Measurements from ENCODE around the gene ZNF618. TPM values are rescaled to one million over a fixed set of nuclear protein-coding genes. Genes with fewer than 3 reads are reported as not detected.

The ZNF618 gene
- total RNA-seq, 4 donors from 2014 or later: 0.68 to 2.1 (median 1.3) TPM

GRCh38 chr9:114005371-114006154, 129.5 kb downstream of the ZNF618 start:
- H3K9me3 ChIP-seq: no peaks in the 10 kb centered on the region
- H3K27me3 ChIP-seq: no peaks in the 10 kb centered on the region
- peaks cover 0 to 44% (median 0%) of the 10 kb centered on the region in 3 donors for H3K36me3 ChIP-seq
- no peak for TF ChIP-seq CTCF (IDR thresholded peaks at IDR 0.05)
- TF ChIP-seq POLR2A (IDR thresholded peaks at IDR 0.05): no peak
- WGBS, 2 donors: 65 to 74% methylated on average over 5 to 6 of the region's 9 CpGs
- intact Hi-C loops (cut with DNase I): no loop called here
- H3K27ac ChIP-seq: no peak overlapping the region
- DNase-seq: no peak
- H3K4me3 ChIP-seq: no peak overlapping the region
- H3K4me1 ChIP-seq: peaks cover 0 to 16% (median 0%) of the 10 kb centered on the region in 3 donors

- no peak overlapping the region for H3K27ac ChIP-seq
- peaks cover 0 to 43% (median 0%) of the 10 kb centered on the region in 3 donors for H3K36me3 ChIP-seq
- no peaks in the 10 kb centered on the region for H3K27me3 ChIP-seq
- no peaks in the 10 kb centered on the region for H3K9me3 ChIP-seq
- peaks cover 0 to 16% (median 0%) of the 10 kb centered on the region in 3 donors for H3K4me1 ChIP-seq
- H3K4me3 ChIP-seq: no peak overlapping the region
- TF ChIP-seq CTCF (IDR thresholded peaks at IDR 0.05): no peak
- no peak for TF ChIP-seq POLR2A (IDR thresholded peaks at IDR 0.05)
- WGBS, 2 donors: 86 to 93% methylated on average over 1 to 4 of the region's 4 CpGs
- intact Hi-C loops (cut with DNase I): no loop called here
- no peak for DNase-seq
Observed at GRCh38 chr9:114006155-114006550, 130.0 kb downstream of the ZNF618 start.

- no peak for DNase-seq
- 75 to 84% methylated on average over 6 to 9 of the region's 10 CpGs for WGBS, 2 donors
- peaks cover 0 to 33% (median 0%) of the 10 kb centered on the region in 3 donors for H3K36me3 ChIP-seq
- TF ChIP-seq CTCF (IDR thresholded peaks at IDR 0.05): no peak
- H3K9me3 ChIP-seq: no peaks in the 10 kb centered on the region
- H3K27me3 ChIP-seq: no peaks in the 10 kb centered on the region
- H3K27ac ChIP-seq: no peak overlapping the region
- intact Hi-C loops (cut with DNase I): no loop called here
- peaks cover 0 to 16% (median 0%) of the 10 kb centered on the region in 3 donors for H3K4me1 ChIP-seq
- no peak overlapping the region for H3K4me3 ChIP-seq
Observed at GRCh38 chr9:114006931-114007691, 131.0 kb downstream of the ZNF618 start.

- TF ChIP-seq CTCF (IDR thresholded peaks at IDR 0.05) (no peak), POLR2A (IDR thresholded peaks at IDR 0.05) (no peak)
- Histone ChIP-seq H3K27ac (no peak overlapping the region), H3K4me3 (no peak overlapping the region), H3K36me3 (peaks cover 0 to 23% (median 0%) of the 10 kb centered on the region in 3 donors), H3K27me3 (no peaks in the 10 kb centered on the region), H3K9me3 (no peaks in the 10 kb centered on the region), H3K4me1 (peaks cover 0 to 15% (median 0%) of the 10 kb centered on the region in 3 donors)
- 93 to 94% methylated on average over 5 to 7 of the region's 18 CpGs for WGBS, 2 donors
- DNase-seq: no peak
- intact Hi-C loops (cut with DNase I): no loop called here
Observed at GRCh38 chr9:114007991-114008666, 132.0 kb downstream of the ZNF618 start.

Measured in esophagus squamous epithelium (tissue), 5 donors.